H1 (cell line): Measurements from ENCODE around the gene MTCH1. TPM values are rescaled to one million over a fixed set of nuclear protein-coding genes. Genes with fewer than 3 reads are reported as not detected.

Experiments used
- CHD7 ChIP-seq: fragments of 300-600 bp; sonication (generic); IDR thresholded peaks from 2 replicates; pipeline ENCODE4 v1.7.1; 2012; ENCODE audit warnings: low read length, moderate library complexity, mild to moderate bottlenecking, inconsistent platforms; ENCODE audit not compliant: insufficient replicate concordance
- CTBP2 ChIP-seq: IDR thresholded peaks from 2 replicates; pipeline ENCODE4 v1.7.0; 2011; ENCODE audit warnings: borderline replicate concordance, mild to moderate bottlenecking, moderate library complexity, mixed read lengths, low read length; ENCODE audit not compliant: insufficient read depth, insufficient read length
- MAFK ChIP-seq: IDR thresholded peaks from 2 replicates; pipeline ENCODE4 v1.6.1; 2012; ENCODE audit warnings: low read depth, mild to moderate bottlenecking, improper control_type of control experiment, low read length
- POLR2A ChIP-seq, 2 experiments: IDR thresholded peaks; 1 replicate in 1 of 2; 2 replicates in 1 of 2; pipeline ENCODE4 v1.6.1; 2011; ENCODE audit warnings: low read depth in 2 of 2, low read length in 2 of 2, mild to moderate bottlenecking in 2 of 2; ENCODE audit errors: control extremely low read depth in 1 of 2
- RAD21 ChIP-seq, 2 experiments: IDR thresholded peaks in 1 of 2; conservative IDR thresholded peaks in 1 of 2; 2 replicates each; pipeline ENCODE4 v1.6.1; 2011; ENCODE audit warnings: low read depth in 2 of 2, low read length in 2 of 2, improper control_type of control experiment in 1 of 2, inconsistent platforms in 1 of 2, mild to moderate bottlenecking in 1 of 2, moderate library complexity in 1 of 2
- RBBP5 ChIP-seq: IDR thresholded peaks from 2 replicates; pipeline ENCODE4 v1.7.1; 2012; ENCODE audit warnings: low read depth, mild to moderate bottlenecking, inconsistent platforms, low read length, moderate library complexity, borderline replicate concordance
- RXRA ChIP-seq: IDR thresholded peaks from 2 replicates; pipeline ENCODE4 v1.6.1; 2011; ENCODE audit warnings: low read depth, mild to moderate bottlenecking, low read length, moderate library complexity; ENCODE audit not compliant: insufficient read depth
- TBP ChIP-seq: IDR thresholded peaks from 2 replicates; pipeline ENCODE4 v1.6.1; 2011; ENCODE audit warnings: low read depth, low read length, improper control_type of control experiment
- polyA plus RNA-seq, 7 experiments: library from polyadenylated mRNA; depleted of rRNA in 3 of 7; stranded (reverse) in 5 of 7; unstranded in 2 of 7; fragments of >200 nt in 5 of 7; fragments of 200-250 nt in 2 of 7; gene quantifications; 1 replicate in 5 of 7; 2 replicates in 1 of 7; 4 replicates in 1 of 7; pipeline versions ENCODE4 v1.2.1 to v1.2.3, GENCODE V29; 2011 to 2013; ENCODE audit warnings: missing spikeins in 2 of 7, mixed read lengths in 2 of 7
- total RNA-seq: library from RNA; stranded (reverse); fragmentation: NEBNext Ultra II Directional; extraction: Animal tissue kit (Norgen Biotek cat#: 25700); gene quantifications from 2 replicates; pipeline ENCODE4 v1.2.1, GENCODE V29; 2021
- TF ChIP-seq, protein P1 (sequence below): IDR thresholded peaks from 2 replicates; pipeline ENCODE4 v1.6.1; 2011; ENCODE audit warnings: low read length, improper control_type of control experiment

MTCH1 gene
- total and polyA plus RNA-seq, 2 of the 8 experiments (the other 6 are each of a cell fraction or from before 2014, with no cell fraction given): 169 to 214 TPM

DNA sequence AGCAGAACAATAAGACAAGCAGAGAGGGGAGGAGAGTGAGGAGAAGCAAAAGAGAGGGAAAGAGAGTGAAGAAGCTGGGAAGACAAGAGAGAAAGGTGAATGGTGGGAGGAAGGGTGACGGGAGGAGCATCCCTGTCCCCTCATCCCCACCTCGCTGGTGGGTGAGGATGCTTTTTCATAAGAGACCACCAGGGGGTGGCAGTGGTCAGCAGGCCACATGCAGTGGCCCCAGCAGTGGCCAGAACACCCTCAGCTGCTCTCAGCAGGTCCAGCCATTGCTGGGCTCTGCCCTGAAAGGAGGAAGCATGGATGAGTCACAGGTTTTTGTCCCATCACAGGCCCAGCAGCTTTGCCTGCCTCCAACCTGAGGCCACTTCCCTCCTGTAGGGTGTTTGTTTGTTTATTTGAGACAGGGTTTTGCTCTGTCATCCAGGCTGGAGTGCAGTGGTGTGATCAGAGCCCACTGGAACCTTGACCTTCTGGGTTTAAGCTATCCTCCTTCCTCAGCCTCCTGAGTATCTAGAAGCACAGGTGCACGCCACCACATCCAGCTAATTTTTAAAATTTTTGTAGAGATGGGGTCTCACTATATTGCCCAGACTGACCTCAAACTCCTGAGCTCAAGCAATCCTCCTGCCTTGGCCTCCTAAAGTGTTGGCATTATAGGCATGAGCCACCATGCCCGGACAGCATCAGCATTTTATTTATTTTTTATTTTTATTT is 43.4 kb upstream of the MTCH1 start (continued):
- TF ChIP-seq RXRA (no peak), MAFK (no peak), CTBP2 (no peak), RAD21 (IDR thresholded peaks at IDR 0.05 in 1 of 2, conservative IDR thresholded peaks at IDR 0.05 in 1 of 2; ENCODE audit: low read depth in 2 of 2, low read length in 2 of 2) (peak; percentile 82 to 84), RBBP5 (no peak), TBP (no peak), CHD7 (no peak), POLR2A (IDR thresholded peaks at IDR 0.05; ENCODE audit: control extremely low read depth in 1 of 2, low read depth in 2 of 2, low read length in 2 of 2) (no peak)
- TF ChIP-seq, protein P1, sequence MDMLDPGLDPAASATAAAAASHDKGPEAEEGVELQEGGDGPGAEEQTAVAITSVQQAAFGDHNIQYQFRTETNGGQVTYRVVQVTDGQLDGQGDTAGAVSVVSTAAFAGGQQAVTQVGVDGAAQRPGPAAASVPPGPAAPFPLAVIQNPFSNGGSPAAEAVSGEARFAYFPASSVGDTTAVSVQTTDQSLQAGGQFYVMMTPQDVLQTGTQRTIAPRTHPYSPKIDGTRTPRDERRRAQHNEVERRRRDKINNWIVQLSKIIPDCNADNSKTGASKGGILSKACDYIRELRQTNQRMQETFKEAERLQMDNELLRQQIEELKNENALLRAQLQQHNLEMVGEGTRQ: no peak
